Fibroblast of pulmonary artery (primary cell): ENCODE measurements around the gene ABLIM2.

Source experiments
- DNase-seq: peaks from one replicate; pipeline ENCODE4 v3.0.0-alpha.2; 2010; ENCODE audit warnings: low read depth
- H3K4me3 ChIP-seq: replicated peaks from 2 replicates; pipeline ENCODE4 v1.5.1; 2011; ENCODE audit warnings: low read depth, mild to moderate bottlenecking, control low read depth, low read length, moderate library complexity
- TF ChIP-seq, protein P1 (sequence below): IDR thresholded peaks from 2 replicates; pipeline ENCODE4 v1.5.1; 2011; ENCODE audit warnings: mild to moderate bottlenecking, control low read depth, low read length, inconsistent platforms; ENCODE audit errors: missing control alignments

Gene ABLIM2

DNA sequence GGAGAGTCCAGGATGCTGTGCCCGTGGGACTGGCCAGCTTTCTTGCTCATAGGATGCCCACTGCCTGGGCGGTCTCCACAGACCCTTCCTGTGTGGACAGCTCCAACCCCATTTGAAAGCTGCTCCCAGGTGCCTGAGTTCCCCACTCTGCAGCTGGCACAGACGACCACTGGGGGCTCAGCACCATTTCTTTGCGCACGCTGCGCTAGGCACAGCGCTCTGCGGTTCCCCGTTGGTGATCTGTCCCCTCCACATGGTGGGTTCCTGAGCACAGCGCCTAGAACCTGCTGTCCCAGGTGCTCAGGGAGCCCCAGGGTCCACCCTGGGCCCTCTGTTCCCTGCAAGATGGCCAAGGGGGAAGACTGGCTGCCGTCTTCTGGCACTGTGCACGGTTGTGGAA is 173.5 kb downstream of the ABLIM2 start:
- H3K4me3 ChIP-seq = no peak overlapping the region
- TF ChIP-seq, protein P1, sequence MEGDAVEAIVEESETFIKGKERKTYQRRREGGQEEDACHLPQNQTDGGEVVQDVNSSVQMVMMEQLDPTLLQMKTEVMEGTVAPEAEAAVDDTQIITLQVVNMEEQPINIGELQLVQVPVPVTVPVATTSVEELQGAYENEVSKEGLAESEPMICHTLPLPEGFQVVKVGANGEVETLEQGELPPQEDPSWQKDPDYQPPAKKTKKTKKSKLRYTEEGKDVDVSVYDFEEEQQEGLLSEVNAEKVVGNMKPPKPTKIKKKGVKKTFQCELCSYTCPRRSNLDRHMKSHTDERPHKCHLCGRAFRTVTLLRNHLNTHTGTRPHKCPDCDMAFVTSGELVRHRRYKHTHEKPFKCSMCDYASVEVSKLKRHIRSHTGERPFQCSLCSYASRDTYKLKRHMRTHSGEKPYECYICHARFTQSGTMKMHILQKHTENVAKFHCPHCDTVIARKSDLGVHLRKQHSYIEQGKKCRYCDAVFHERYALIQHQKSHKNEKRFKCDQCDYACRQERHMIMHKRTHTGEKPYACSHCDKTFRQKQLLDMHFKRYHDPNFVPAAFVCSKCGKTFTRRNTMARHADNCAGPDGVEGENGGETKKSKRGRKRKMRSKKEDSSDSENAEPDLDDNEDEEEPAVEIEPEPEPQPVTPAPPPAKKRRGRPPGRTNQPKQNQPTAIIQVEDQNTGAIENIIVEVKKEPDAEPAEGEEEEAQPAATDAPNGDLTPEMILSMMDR = no peak
- DNase-seq = no peak

DNA sequence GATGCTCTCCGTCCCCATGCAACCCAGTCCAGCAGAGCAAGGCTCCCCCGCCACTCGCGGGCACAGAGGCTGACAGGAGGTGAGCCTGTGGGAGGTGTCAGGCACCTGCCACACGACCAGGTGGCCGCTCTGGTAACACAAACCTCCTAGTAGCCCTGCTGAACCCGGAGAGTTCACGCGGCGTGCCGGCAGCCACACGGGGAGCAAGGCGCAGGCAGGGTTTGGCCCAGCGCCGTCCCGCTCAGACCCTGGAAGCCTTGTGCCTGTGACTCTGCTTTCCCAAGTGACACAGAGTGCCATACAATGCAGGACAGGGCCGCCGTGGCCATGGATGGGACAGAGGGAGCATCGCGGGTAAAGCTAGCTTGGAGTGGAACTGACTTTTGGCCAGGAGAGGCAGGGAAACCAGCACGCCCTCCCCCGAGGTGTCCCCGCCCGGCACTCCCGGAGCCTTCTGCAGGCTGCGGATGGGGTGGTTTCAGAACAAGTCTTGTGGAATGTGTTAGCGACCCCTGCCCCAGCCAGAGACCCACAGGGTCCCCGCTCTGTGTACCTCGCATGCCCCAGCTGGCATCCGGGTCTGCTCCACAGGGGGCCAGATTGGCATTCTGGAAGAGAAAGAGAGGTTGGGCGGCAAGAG is 174.2 kb downstream of the ABLIM2 start:
- no peak for DNase-seq
- H3K4me3 ChIP-seq = no peak overlapping the region
- TF ChIP-seq, protein P1 = no peak

DNA sequence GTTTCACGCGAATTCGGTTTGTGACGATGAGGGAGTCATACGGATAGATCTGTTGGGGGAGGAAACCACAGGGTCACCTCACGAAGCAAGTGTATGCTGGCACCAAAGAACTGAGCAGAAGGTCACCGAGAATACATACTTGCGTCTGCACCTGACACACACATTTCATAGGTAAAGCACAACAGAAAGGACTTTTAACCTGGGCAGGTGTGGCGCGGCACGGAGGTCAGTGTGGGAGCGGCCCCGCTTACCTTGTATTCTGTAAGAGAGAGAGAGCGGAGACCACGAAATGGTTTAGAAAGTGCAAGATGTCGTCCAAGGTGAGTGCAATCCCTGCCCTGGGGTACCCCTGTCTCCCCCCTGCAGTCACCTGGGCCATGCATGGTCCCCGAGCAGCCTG is 175.3 kb downstream of the ABLIM2 start:
- TF ChIP-seq, protein P1 = no peak
- no peak for DNase-seq
- no peak overlapping the region for H3K4me3 ChIP-seq

DNA sequence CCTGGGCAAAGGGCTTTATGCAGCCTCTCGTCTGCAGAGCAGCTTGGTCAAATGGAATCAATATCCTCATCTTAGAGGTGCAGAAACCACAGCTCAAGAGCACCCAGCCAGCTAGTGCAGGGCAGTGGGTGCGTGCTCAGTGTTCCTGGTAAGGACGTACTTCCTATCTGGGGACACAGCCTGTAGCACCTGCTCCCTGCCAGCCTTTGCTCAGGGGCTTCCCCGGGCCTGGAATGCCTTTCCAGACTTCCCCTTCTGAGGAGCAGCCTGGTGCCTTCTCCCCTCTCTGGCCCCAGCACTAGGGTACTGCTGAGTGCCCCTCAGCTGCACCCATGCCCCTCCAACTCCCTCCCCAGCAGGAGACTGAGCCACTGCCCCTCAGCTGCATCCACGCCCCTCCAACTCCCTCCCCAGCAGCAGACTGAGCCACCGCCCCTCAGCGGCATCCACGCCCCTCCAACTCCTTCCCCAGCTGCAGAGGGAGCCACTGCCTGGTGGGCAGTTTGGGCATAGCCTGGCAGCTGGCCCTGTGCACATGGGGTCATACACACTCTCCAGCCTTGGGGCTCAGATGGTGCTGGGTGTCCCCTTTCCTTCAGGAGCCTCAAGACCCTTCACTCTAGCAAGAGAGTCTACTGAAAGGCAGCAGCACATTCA is 176.7 kb downstream of the ABLIM2 start:
- no peak for DNase-seq
- H3K4me3 ChIP-seq = no peak overlapping the region
- TF ChIP-seq, protein P1 = no peak

DNA sequence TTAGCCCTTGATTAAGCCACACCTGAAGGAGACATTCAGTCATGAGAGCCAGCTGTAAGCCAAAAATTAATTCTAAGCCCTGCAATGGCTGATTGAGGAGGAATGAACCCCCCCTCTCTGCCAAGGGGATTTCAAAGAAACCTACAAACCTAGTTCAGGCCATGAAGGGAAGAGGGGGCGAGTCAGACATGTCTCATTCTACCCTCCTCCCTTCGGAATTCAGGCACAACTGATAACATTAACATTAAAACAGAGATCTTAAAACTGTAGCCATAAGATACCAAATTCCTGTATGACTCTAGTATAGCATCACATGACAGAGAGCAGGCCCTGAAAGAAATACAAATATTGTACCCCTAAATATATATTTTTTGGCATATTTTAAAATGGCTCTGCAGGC is 178.6 kb downstream of the ABLIM2 start:
- no peak overlapping the region for H3K4me3 ChIP-seq
- TF ChIP-seq, protein P1 = no peak
- DNase-seq = no peak

DNA sequence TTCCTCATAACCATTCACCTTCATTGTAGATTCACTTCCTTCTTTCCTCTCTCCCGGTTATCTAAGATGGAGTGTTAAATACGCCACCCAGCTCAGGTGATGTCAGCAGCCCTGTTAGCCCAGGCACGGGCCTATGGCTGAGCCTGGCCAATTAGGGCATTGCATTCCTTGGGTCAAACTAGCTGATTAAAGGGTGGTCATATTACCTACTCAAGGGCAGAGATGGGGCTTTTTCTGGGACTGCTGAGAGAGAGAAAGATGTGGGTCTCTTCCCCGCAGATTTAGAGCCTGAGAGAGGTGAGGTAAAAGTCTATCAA is 179.0 kb downstream of the ABLIM2 start:
- no peak overlapping the region for H3K4me3 ChIP-seq
- DNase-seq = no peak
- TF ChIP-seq, protein P1 = no peak
